ENCODE data around the gene BOLA2B.
"Not testable (repeated sequence)": the region's sequence is repeated elsewhere in the genome, so short reads cannot be mapped to it uniquely, and the experiment has no call there.

BOLA2B gene

DNA sequence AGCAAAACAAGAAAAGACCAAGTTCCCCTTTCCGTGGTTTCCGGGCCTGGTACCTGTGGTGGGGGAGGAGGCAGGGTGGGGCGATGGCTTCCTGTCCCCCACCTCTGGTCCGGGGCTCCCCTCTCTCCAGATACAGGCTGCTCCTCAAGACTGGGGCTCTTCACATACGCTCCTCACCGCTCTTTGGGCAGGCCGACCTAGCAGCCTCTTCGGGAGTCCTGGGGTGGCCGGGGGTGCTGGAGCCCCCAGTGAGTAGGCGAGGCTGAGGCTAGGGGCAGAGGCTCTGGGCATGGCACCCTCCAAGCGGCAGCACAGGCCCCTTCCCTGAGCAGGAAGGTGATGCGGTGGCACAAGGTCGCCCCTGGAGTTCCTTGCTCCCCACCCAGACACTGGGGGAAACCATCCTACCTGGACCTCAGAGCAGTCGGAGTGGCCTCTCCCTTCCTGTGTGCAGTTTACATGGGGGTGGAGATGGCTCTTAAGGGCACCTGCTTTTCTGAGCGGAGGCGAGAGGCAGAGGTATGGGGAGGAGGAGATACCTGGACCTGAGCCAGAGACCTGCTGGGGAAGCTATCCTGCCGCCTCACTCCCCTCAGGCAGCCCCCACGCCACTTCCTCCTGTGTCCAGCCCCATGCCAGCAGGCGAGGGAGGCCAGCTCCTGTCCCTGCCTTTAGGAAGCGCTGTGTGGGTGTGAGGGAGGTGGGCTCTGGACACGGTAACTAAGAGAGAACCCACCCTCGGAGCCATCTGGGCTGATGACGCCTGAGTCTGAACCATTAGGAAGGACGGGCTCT lies 9.2 kb downstream of the BOLA2B start:
- DNase-seq (ENCODE audit: low spot score) = peak; percentile 8

GRCh38 chr16:30183233-30184095 lies 10.0 kb downstream of the BOLA2B start, which contains the start of gene CORO1A:
TSS of gene CORO1A (plus strand) at chr16:30183602. CDS start at chr16:30185210, 1,608 bp downstream.
- peak; percentile 96 for DNase-seq (ENCODE audit: low spot score)

DNA sequence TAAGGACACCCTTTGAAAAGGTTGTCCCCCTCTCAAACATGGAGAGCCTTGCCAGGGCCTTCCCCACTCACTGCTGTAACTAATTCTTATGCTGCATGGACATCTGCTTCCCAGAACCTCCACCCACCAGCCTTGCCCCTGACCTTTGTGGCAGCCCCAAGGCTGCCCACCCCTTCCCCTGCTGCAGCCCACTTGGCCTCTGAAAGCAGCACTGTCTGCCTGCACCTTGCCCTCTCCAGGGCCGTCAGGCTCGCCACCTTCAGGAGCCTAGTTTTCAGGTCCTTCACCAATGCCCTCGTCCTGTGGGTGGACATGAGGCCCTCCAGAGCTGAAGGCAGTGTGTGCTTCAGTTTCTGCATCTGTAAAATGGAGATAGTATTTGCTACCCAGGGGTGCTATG lies 12.7 kb downstream of the BOLA2B start:
- DNase-seq (ENCODE audit: low spot score) = no peak

- DNase-seq (ENCODE audit: low spot score) = no peak
Observed at GRCh38 chr16:30179931-30180330, 13.5 kb downstream of the BOLA2B start.

- DNase-seq (ENCODE audit: low spot score) = no peak
Observed at GRCh38 chr16:30179195-30179594, 14.3 kb downstream of the BOLA2B start.

DNA sequence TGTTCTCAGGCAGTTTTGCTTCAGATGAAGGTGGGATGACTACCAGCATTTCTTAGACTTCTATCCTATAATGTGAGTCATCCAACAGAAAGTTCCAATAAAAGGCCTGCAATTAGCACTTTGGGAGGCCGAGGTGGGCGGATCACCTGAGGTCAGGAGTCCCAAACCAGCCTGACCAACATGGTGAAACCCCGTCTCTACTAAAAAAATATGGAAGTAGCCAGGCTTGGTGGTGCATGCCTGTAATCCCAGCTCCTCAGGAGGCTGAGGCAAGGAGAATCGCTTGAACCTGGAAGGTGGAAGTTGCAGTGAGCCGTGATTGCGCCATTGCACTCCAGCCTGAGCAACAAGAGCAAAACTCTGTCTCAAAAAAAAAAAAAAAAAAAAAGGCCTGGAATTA lies 16.6 kb downstream of the BOLA2B start:
- not testable (repeated sequence) for DNase-seq (ENCODE audit: low spot score)

DNA sequence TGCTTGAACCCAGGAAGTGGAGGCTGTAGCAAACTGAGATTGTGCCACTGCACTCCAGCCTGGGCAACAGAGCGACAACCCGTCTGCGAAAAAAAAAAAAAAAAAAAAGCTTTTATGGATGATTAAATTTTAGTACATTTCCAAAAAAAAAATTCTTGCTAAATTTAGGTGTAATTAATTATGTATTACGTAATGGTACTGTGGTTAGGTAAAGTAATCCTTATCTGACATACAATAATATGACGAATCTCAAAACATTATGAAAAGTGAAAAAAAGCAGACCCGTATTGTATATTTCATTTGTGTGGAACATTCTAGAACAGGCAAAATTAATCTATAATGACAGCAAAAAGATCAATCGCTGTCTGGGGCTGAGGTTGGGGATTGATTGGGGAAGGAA lies 20.4 kb downstream of the BOLA2B start:
- DNase-seq (ENCODE audit: low spot score) = no peak

DNA sequence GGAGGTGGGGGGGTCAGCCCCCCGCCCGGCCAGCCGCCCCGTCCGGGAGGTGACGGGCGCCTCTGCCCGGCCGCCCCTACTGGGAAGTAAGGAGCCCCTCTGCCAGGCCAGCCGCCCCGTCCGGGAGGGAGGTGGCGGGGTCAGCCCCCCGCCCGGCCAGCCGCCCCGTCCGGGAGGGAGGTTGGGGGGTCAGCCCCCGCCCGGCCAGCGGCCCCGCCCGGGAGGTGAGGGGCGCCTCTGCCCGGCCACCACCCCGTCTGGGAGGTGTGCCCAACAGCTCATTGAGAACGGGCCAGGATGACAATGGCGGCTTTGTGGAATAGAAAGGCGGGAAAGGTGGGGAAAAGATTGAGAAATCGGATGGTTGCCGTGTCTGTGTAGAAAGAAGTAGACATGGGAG lies 23.3 kb downstream of the BOLA2B start:
- DNase-seq (ENCODE audit: low spot score) = not testable (repeated sequence)

DNA sequence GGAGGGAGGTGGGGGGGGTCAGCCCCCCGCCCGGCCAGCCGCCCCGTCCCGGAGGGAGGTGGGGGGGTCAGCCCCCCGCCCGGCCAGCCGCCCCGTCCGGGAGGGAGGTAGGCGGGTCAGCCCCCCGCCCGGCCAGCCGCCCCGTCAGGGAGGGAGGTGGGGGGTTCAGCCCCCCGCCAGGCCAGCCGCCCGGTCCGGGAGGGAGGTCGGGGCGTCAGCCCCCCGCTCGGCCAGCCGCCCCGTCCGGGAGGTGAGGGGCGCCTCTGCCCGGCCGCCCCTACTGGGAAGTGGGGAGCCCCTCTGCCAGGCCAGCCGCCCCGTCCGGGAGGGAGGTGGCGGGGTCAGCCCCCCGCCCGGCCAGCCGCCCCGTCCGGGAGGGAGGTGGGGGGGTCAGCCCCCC lies 24.1 kb downstream of the BOLA2B start:
- not testable (repeated sequence) for DNase-seq (ENCODE audit: low spot score)

DNA sequence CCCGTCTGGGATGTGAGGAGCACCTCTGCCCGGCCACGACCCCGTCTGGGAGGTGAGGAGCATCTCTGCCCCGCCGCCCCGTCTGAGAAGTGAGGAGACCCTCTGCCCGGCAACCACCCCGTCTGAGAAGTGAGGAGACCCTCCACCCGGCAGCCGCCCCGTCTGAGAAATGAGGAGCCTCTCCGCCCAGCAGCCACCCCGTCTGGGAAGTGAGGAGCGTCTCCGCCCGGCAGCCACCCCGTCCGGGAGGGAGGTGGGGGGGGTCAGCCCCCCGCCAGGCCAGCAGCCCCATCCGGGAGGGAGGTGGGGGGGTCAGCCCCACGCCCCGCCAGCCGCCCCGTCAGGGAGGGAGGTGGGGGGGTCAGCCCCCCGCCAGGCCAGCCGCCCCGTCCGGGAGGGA lies 24.7 kb downstream of the BOLA2B start:
- DNase-seq (ENCODE audit: low spot score) = not testable (repeated sequence)

GRCh38 chr16:30166202-30166902 lies 27.1 kb downstream of the BOLA2B start:
- DNase-seq (ENCODE audit: low spot score) = no peak

- DNase-seq (ENCODE audit: low spot score) = no peak
Observed at GRCh38 chr16:30163538-30163937, 29.9 kb downstream of the BOLA2B start.

DNA sequence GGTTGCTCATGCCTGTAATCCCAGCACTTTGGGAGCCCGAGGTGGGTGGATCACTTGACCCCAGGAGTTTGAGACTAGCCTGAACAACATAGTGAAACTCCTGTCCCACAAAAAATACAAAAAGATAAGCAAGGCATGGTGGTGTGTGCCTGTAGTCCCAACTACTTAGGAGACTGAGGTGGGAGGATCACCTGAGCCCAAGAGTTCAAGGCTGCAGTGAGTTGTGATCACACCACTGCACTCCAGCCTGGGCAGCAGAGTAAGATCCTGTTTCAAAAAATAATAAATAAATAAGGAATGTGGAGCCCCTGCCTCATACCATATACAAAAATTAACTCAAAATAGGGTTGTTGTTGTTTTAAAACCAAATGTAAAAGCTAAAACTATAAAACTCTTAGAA lies 36.3 kb downstream of the BOLA2B start:
- DNase-seq (ENCODE audit: low spot score) = no peak

- no peak for DNase-seq (ENCODE audit: low spot score)
Observed at GRCh38 chr16:30155188-30155587, 38.3 kb downstream of the BOLA2B start.

GRCh38 chr16:30152517-30152916 lies 40.9 kb downstream of the BOLA2B start:
- no peak for DNase-seq (ENCODE audit: low spot score)

- no peak for DNase-seq (ENCODE audit: low spot score)
Observed at GRCh38 chr16:30151091-30151490, 42.4 kb downstream of the BOLA2B start.

- DNase-seq (ENCODE audit: low spot score) = no peak
Observed at GRCh38 chr16:30149250-30149930, 44.1 kb downstream of the BOLA2B start.

DNA sequence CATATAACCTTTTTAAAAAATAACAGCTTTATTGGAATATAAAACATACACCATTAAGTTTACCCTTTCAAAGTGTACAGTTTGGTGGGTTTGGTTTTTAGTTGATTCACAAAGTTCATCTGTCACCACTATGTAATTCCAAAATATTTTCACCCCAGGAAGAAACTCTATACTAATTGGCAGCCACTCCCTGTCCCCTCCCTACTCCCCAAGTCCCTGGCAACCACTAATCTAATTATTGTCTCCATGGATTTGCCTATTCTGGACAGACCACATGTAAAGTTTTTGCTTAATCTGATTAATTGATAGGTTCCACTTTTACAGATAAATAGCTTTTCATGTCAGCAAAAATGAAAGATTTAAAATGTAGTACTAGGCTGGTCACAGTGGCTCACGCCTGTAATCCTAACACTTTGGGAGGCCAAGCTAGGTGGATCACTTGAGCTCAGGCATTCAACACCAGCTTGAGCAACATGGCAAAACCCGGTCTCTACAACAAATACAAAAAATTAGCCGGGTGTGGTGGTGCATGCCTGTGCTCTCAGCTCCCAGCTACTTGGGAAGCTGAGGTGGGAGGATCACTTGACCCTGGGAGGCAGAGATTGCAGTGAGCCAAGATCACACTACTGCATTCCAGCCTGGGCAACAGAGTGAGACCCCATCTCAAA lies 45.5 kb downstream of the BOLA2B start:
- DNase-seq (ENCODE audit: low spot score) = no peak

GRCh38 chr16:30145657-30146056 lies 47.8 kb downstream of the BOLA2B start:
- no peak for DNase-seq (ENCODE audit: low spot score)

GRCh38 chr16:30144917-30145316 lies 48.5 kb downstream of the BOLA2B start:
- DNase-seq (ENCODE audit: low spot score) = no peak

DNA sequence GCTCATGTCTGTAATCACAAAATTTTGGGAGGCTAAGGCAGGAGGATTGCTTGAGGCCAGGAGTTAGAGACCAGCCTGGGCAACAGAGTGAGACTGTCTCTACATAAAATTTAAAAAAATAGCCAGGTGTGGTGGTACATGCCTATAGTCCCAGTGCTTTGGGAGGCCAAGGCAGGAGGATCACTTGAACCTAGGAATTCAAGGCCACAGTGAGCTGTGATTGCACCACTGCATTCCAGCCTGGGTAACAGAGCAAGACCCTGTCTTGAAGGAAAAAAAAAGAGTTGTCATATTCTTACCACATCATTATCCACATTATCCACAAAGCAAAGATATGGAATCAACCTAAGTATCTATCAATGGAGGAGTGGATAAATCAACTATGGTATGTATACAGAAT lies 49.4 kb downstream of the BOLA2B start:
- DNase-seq (ENCODE audit: low spot score) = no peak

Measured in AG20443 (cell line).